ENCODE results near the gene CRTAP. TPM values are rescaled to one million over a fixed set of nuclear protein-coding genes. Genes with fewer than 3 reads are reported as not detected.

Gene CRTAP
- total RNA-seq = 498 and 547 TPM in 2 replicates

GRCh38 chr3:33113772-33114621 is at the start of gene CRTAP:
CRTAP (plus strand) TSS chr3:33114014; CDS start chr3:33114078, 64 bp downstream.

Other genes with a start within 250 kb of the CRTAP start
- gene CCR4, start 162.4 kb upstream of the CRTAP start, total RNA-seq = not detected in 2 replicates
- 71.3 and 109 TPM in 2 replicates for gene GLB1, start 16.9 kb upstream of the CRTAP start, total RNA-seq
- 3.7 and 5.6 TPM in 2 replicates for gene TMPPE, start 16.9 kb upstream of the CRTAP start, total RNA-seq
- 1.6 and 2.2 TPM in 2 replicates for gene SUSD5, start 104.8 kb downstream of the CRTAP start, total RNA-seq
- gene FBXL2, start 163.4 kb downstream of the CRTAP start, total RNA-seq = 4.1 and 7.0 TPM in 2 replicates

All from cardiac ventricle fibroblast (primary cell).